Measurements from ENCODE around the gene ZNF253.

DNA sequence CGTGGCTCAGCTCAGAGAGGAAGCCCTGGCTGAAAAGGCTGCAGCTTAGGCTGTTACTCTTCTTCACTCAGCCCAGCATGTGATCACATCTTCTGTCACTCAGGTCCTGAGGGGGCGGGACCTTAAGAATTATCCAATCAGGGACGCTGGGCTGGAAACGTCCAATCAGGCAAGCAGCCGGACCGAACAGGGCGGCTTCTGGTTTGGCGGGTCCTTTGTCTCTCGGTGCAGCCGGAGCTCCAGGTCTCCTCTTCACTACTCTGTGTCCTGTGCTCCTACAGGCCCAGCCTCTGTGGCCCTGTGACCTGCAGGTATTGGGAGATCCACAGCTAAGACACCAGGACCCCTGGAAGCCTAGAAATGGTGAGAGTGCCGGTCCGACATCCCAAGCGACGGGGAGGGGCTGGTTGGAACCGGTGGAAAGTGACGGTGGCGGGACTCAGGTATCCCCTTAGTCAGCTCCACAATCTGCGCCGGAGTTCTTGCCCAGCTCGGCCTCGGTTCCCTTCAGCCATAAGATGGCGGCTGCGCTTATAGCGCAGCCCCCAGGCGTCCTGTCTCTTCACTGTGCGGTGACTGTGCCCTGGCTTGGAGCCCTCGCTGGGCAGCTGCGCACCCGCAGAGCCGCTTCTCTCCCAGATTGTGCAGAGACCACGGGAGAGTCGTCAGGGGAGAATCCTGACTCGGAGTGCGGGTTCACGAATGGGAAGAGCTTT lies 35.2 kb downstream of the ZNF253 start, which contains the start of gene ZNF93:
- no peak for TF ChIP-seq EZH2 (IDR thresholded peaks at IDR 0.05; ENCODE audit: insufficient read depth, poor library complexity, severe bottlenecking)
- TF ChIP-seq EZH2phosphoT487 (IDR thresholded peaks at IDR 0.05; ENCODE audit: insufficient read depth, low read depth): no peak
